GM23338 (cell line): Measurements from ENCODE around the gene CCNQ. TPM values are rescaled to one million over a fixed set of nuclear protein-coding genes. Genes with fewer than 3 reads are reported as not detected.

ENCODE experiments used
- ATAC-seq: fragments of 200-7000 bp; cut with Tn5 transposase; 3 replicates; pipeline ENCODE4 v1.9.1; 2020
- DNase-seq: peaks from one replicate; pipeline ENCODE4 v3.0.0-alpha.2; 2015; ENCODE audit warnings: low spot score
- H2AFZ ChIP-seq: fragments of 200-600 bp; sonication (generic); 2 replicates; pipeline ENCODE4 v1.8.0; 2016; ENCODE audit warnings: antibody characterized with exemption, mild to moderate bottlenecking, moderate library complexity
- H3F3A ChIP-seq: fragments of 200-600 bp; sonication (generic); replicated peaks from 2 replicates; pipeline ENCODE4 v1.8.0; 2017; ENCODE audit warnings: antibody characterized with exemption, mixed run types, low read depth
- H3K27ac ChIP-seq: fragments of 200-600 bp; sonication (generic); 2 replicates; pipeline ENCODE4 v1.6.1; 2016; ENCODE audit warnings: low read depth
- H3K27me3 ChIP-seq: fragments of 200-600 bp; sonication (generic); 2 replicates; pipeline ENCODE4 v1.8.0; 2016; ENCODE audit warnings: mild to moderate bottlenecking, mixed run types, moderate library complexity; ENCODE audit not compliant: insufficient read depth
- H3K36me3 ChIP-seq: fragments of 200-600 bp; sonication (generic); 2 replicates; pipeline ENCODE4 v1.8.0; 2016; ENCODE audit warnings: mild to moderate bottlenecking; ENCODE audit not compliant: insufficient read depth
- H3K4me1 ChIP-seq: fragments of 200-600 bp; sonication (generic); 2 replicates; pipeline ENCODE4 v1.8.0; 2016; ENCODE audit warnings: mild to moderate bottlenecking, moderate library complexity; ENCODE audit not compliant: insufficient read depth
- H3K4me2 ChIP-seq: fragments of 200-600 bp; sonication (generic); 2 replicates; pipeline ENCODE4 v1.7.1; 2017; ENCODE audit warnings: mixed run types
- H3K4me3 ChIP-seq: fragments of 200-600 bp; sonication (generic); 2 replicates; pipeline ENCODE4 v1.6.1; 2016; ENCODE audit warnings: mixed run types
- H3K79me2 ChIP-seq: fragments of 200-600 bp; sonication (generic); replicated peaks from 2 replicates; pipeline ENCODE4 v1.8.0; 2017; ENCODE audit warnings: mild to moderate bottlenecking; ENCODE audit not compliant: insufficient read depth
- H3K9me2 ChIP-seq: fragments of 200-600 bp; sonication (generic); 2 replicates; pipeline ENCODE4 v1.8.0; 2017; ENCODE audit not compliant: insufficient read depth
- H4K20me1 ChIP-seq: fragments of 200-600 bp; sonication (generic); replicated peaks from 2 replicates; pipeline ENCODE4 v1.8.0; 2017; ENCODE audit warnings: mild to moderate bottlenecking; ENCODE audit not compliant: insufficient read depth
- H3K27ac Mint-ChIP-seq: 2 replicates; pipeline ENCODE4 v1.8.0; 2020; ENCODE audit warnings: inconsistent platforms, mild to moderate bottlenecking, moderate library complexity, mixed read lengths
- H3K27me3 Mint-ChIP-seq: 3 replicates; pipeline ENCODE4 v1.8.0; 2022; ENCODE audit warnings: low read depth, mild to moderate bottlenecking, moderate library complexity, mixed read lengths, inconsistent platforms; ENCODE audit not compliant: insufficient read depth, poor library complexity
- H3K36me3 Mint-ChIP-seq: 3 replicates; pipeline ENCODE4 v1.8.0; 2021; ENCODE audit warnings: low read depth, mild to moderate bottlenecking, inconsistent platforms, moderate library complexity, mixed read lengths
- H3K4me1 Mint-ChIP-seq: 3 replicates; pipeline ENCODE4 v1.8.0; 2020; ENCODE audit warnings: mild to moderate bottlenecking, inconsistent platforms, mixed read lengths
- H3K4me3 Mint-ChIP-seq: 3 replicates; pipeline ENCODE4 v1.8.0; 2021; ENCODE audit warnings: moderate library complexity, mild to moderate bottlenecking, inconsistent platforms, mixed read lengths
- H3K9me3 Mint-ChIP-seq: 3 replicates; pipeline ENCODE4 v1.8.0; 2020; ENCODE audit warnings: moderate library complexity, mild to moderate bottlenecking, inconsistent platforms, mixed read lengths
- CREB1 ChIP-seq: fragments of 250-450 bp; sonication (Bioruptor Pico); IDR thresholded peaks from 2 replicates; pipeline ENCODE4 v1.5.0; 2020; ENCODE audit warnings: low read depth, mild to moderate bottlenecking, moderate library complexity
- CTCF ChIP-seq, 2 experiments: fragments of 200-600 bp in 1 of 2; sonication (generic) in 1 of 2; conservative IDR thresholded peaks; 2 replicates each; pipeline versions ENCODE4 v1.5.1 to v1.6.1; 2016 to 2017; ENCODE audit warnings: antibody characterized with exemption in 2 of 2, low read depth in 2 of 2, mild to moderate bottlenecking in 2 of 2, moderate library complexity in 1 of 2
- EZH2 ChIP-seq: fragments of 200-600 bp; sonication (generic); IDR thresholded peaks from one replicate; pipeline ENCODE4 v1.8.0; 2017; ENCODE audit warnings: antibody characterized with exemption, mild to moderate bottlenecking, low read depth; ENCODE audit not compliant: unreplicated experiment
- EZH2phosphoT487 ChIP-seq: fragments of 200-600 bp; sonication (generic); IDR thresholded peaks from one replicate; pipeline ENCODE4 v1.8.1; 2018; ENCODE audit warnings: antibody characterized with exemption; ENCODE audit not compliant: unreplicated experiment
- JUNB ChIP-seq: IDR thresholded peaks from one replicate; pipeline ENCODE4 v1.6.1; 2016; ENCODE audit warnings: antibody characterized with exemption; ENCODE audit not compliant: unreplicated experiment
- NANOG ChIP-seq: IDR thresholded peaks from 2 replicates; pipeline ENCODE4 v1.6.1; 2016; ENCODE audit warnings: antibody characterized with exemption, borderline replicate concordance
- POLR2AphosphoS5 ChIP-seq: IDR thresholded peaks from 2 replicates; pipeline ENCODE4 v1.6.1; 2016; ENCODE audit warnings: antibody characterized with exemption, low read depth
- REST ChIP-seq: IDR thresholded peaks from one replicate; pipeline ENCODE4 v1.6.1; 2018; ENCODE audit warnings: antibody characterized with exemption; ENCODE audit not compliant: unreplicated experiment
- STAT1 ChIP-seq: IDR thresholded peaks from one replicate; pipeline ENCODE4 v1.6.1; 2016; ENCODE audit warnings: antibody characterized with exemption; ENCODE audit not compliant: unreplicated experiment
- ZNF114 ChIP-seq: fragments of 250-450 bp; sonication (Bioruptor Pico); IDR thresholded peaks from 2 replicates; pipeline ENCODE4 v1.5.0; 2020; ENCODE audit warnings: mild to moderate bottlenecking, moderate library complexity
- ZNF331 ChIP-seq: fragments of 250-450 bp; sonication (Bioruptor Pico); IDR thresholded peaks from 2 replicates; pipeline ENCODE4 v1.5.0; 2020; ENCODE audit warnings: low read depth, mild to moderate bottlenecking, moderate library complexity
- polyA plus RNA-seq: library from polyadenylated mRNA; unstranded; fragments of >200 nt; fragmentation: Nextera tagmentation; extraction: Ambion mirVana; gene quantifications from 2 replicates; pipeline ENCODE4 v1.2.1, GENCODE V29; 2016
- total RNA-seq: library from RNA; depleted of rRNA; stranded (reverse); fragments of >200 nt; shearing (Covaris generic); gene quantifications from 2 replicates; pipeline ENCODE4 v1.2.3, GENCODE V29; 2014
- TF ChIP-seq, protein P1 (sequence below): IDR thresholded peaks from 2 replicates; pipeline ENCODE4 v1.6.1; 2016; ENCODE audit warnings: antibody characterized with exemption

Gene CCNQ
- total and polyA plus RNA-seq, 2 experiments from 2014 or later: 19.4 to 30.2 TPM

DNA sequence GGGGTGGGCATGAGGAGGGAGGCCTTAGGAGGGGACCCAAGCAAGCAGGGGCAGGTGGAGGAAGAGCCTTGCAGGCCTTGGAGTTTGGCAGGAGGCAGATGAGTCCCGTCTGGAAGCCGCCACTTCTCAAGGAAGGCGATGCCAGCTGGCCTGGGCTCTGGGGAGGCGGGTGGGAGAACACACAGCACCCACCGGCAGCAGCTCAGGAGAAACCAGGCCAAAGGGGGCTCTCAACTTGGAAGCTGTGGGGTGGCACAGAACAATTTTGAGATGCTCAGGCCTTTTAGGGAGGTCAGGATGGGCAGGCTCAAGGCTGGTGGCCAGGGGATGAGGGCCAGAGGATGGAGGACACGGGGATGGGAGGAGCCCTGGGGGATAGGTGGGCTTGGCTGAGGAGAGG is 36.4 kb upstream of the CCNQ start (continued):
- TF ChIP-seq CTCF (conservative IDR thresholded peaks at IDR 0.05; ENCODE audit: low read depth in 2 of 2) (no peak), EZH2phosphoT487 (no peak), ZNF331 (CRISPR knock-in tag) (no peak), POLR2AphosphoS5 (no peak), ZNF114 (CRISPR knock-in tag) (no peak), JUNB (no peak), NANOG (no peak), EZH2 (no peak), CREB1 (CRISPR knock-in tag) (no peak), STAT1 (no peak)
- TF ChIP-seq, protein P1, sequence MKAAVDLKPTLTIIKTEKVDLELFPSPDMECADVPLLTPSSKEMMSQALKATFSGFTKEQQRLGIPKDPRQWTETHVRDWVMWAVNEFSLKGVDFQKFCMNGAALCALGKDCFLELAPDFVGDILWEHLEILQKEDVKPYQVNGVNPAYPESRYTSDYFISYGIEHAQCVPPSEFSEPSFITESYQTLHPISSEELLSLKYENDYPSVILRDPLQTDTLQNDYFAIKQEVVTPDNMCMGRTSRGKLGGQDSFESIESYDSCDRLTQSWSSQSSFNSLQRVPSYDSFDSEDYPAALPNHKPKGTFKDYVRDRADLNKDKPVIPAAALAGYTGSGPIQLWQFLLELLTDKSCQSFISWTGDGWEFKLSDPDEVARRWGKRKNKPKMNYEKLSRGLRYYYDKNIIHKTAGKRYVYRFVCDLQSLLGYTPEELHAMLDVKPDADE: no peak

- no peaks in the 10 kb centered on the region for H3F3A ChIP-seq
- H3K27ac Mint-ChIP-seq: no peak overlapping the region
- H3K4me3 Mint-ChIP-seq: no peak overlapping the region
- no peak overlapping the region for H3K4me3 ChIP-seq
- no peak overlapping the region for H3K4me2 ChIP-seq
- H3K27me3 ChIP-seq: no peaks in the 10 kb centered on the region
- H3K9me2 ChIP-seq: no peaks in the 10 kb centered on the region
- no peaks in the 10 kb centered on the region for H3K4me1 ChIP-seq
- no peaks in the 10 kb centered on the region for H3K36me3 Mint-ChIP-seq
- H3K27me3 Mint-ChIP-seq: no peaks in the 10 kb centered on the region
- H3K79me2 ChIP-seq: no peaks in the 10 kb centered on the region
- no peak overlapping the region for H3K27ac ChIP-seq
- no peaks in the 10 kb centered on the region for H3K36me3 ChIP-seq
- no peaks in the 10 kb centered on the region for H3K4me1 Mint-ChIP-seq
- no peaks in the 10 kb centered on the region for H4K20me1 ChIP-seq
- no peak for DNase-seq
- no peaks in the 10 kb centered on the region for H3K9me3 Mint-ChIP-seq
- H2AFZ ChIP-seq: no peak overlapping the region
- no peak for ATAC-seq
- no peak for TF ChIP-seq ZNF331 (CRISPR knock-in tag)
- TF ChIP-seq EZH2phosphoT487: no peak
- TF ChIP-seq POLR2AphosphoS5: no peak
- no peak for TF ChIP-seq REST
- no peak for TF ChIP-seq CTCF (conservative IDR thresholded peaks at IDR 0.05; ENCODE audit: low read depth in 2 of 2)
- no peak for TF ChIP-seq CREB1 (CRISPR knock-in tag)
- no peak for TF ChIP-seq ZNF114 (CRISPR knock-in tag)
- TF ChIP-seq STAT1: no peak
- no peak for TF ChIP-seq EZH2
Observed at GRCh38 chrX:153634832-153635231, 35.9 kb upstream of the CCNQ start.
